Measurements from ENCODE around the gene GNAT3.

GNAT3 gene

GRCh38 chr7:80480566-80480965 lies 31.3 kb downstream of the GNAT3 start:
- TF ChIP-seq ZNF148 (tag by site-specific recombination; IDR thresholded peaks at IDR 0.05; ENCODE audit: borderline replicate concordance), result no peak
- TF ChIP-seq OSR2 (tag by site-specific recombination; IDR thresholded peaks at IDR 0.05), result no peak
- no peak for TF ChIP-seq ZNF391 (tag by site-specific recombination; IDR thresholded peaks at IDR 0.05; ENCODE audit: borderline replicate concordance, low read depth)
- no peak for TF ChIP-seq ZNF76 (tag by site-specific recombination; IDR thresholded peaks at IDR 0.05; ENCODE audit: borderline replicate concordance, low read depth)
- TF ChIP-seq ZNF362 (tag by site-specific recombination; IDR thresholded peaks at IDR 0.05), result no peak
- TF ChIP-seq ZNF776 (tag by site-specific recombination; IDR thresholded peaks at IDR 0.05; ENCODE audit: borderline replicate concordance), result no peak
- no peak for TF ChIP-seq PRDM2 (tag by site-specific recombination; IDR thresholded peaks at IDR 0.05; ENCODE audit: borderline replicate concordance)
- no peak for TF ChIP-seq BCL11A (tag by site-specific recombination; IDR thresholded peaks at IDR 0.05; ENCODE audit: low read depth)
- TF ChIP-seq ZNF580 (tag by site-specific recombination; IDR thresholded peaks at IDR 0.05), result no peak
- no peak for TF ChIP-seq ZIC2 (tag by site-specific recombination; IDR thresholded peaks at IDR 0.05)
- TF ChIP-seq SP2 (tag by site-specific recombination; IDR thresholded peaks at IDR 0.05), result no peak
- TF ChIP-seq ZNF311 (tag by site-specific recombination; IDR thresholded peaks at IDR 0.05; ENCODE audit: borderline replicate concordance), result no peak
- no peak for TF ChIP-seq ZNF692 (tag by site-specific recombination; IDR thresholded peaks at IDR 0.05)
- TF ChIP-seq ZSCAN16 (tag by site-specific recombination; IDR thresholded peaks at IDR 0.05), result no peak
- no peak for TF ChIP-seq KLF16 (tag by site-specific recombination; IDR thresholded peaks at IDR 0.05)
- TF ChIP-seq BCL6B (tag by site-specific recombination; IDR thresholded peaks at IDR 0.05), result no peak
- no peak for TF ChIP-seq ZFP41 (tag by site-specific recombination; IDR thresholded peaks at IDR 0.05; ENCODE audit: borderline replicate concordance)
- TF ChIP-seq ZNF138 (tag by site-specific recombination; IDR thresholded peaks at IDR 0.05; ENCODE audit: borderline replicate concordance), result no peak
- TF ChIP-seq ZBTB7A (tag by site-specific recombination; IDR thresholded peaks at IDR 0.05; ENCODE audit: low read depth), result no peak
- no peaks in the 10 kb centered on the region for H3K36me3 ChIP-seq (ENCODE audit: control insufficient read depth in 2 of 2, insufficient read depth in 1 of 2, low read length in 2 of 2)
- no peak overlapping the region for H3K27ac ChIP-seq (ENCODE audit: extremely low read depth, low read depth, low read length)
- ChIA-PET POLR2A (no interaction called here), CTCF (no interaction called here)
- H3K4me1 ChIP-seq (ENCODE audit: control insufficient read depth, insufficient read depth, low read length), result no peaks in the 10 kb centered on the region
- no peak overlapping the region for H3K4me3 ChIP-seq (ENCODE audit: low read depth, low read length)
- no peaks in the 10 kb centered on the region for H3K9me3 ChIP-seq (ENCODE audit: control insufficient read depth, insufficient read depth, low read depth, low read length)
